SK-N-SH (cell line): Measurements from ENCODE around the gene FFAR2.

Experiments
- CTCF ChIP-seq: fragments of 200-600 bp; sonication (generic); IDR thresholded peaks from 2 replicates; pipeline ENCODE4 v1.6.1; 2017; ENCODE audit warnings: antibody characterized with exemption, mild to moderate bottlenecking, moderate library complexity
- MAX ChIP-seq: IDR thresholded peaks from 2 replicates; pipeline ENCODE4 v1.4.0; 2012; ENCODE audit warnings: low read depth
- NFIC ChIP-seq: IDR thresholded peaks from 2 replicates; pipeline ENCODE4 v1.4.0; 2012; ENCODE audit warnings: borderline replicate concordance
- POLR2AphosphoS5 ChIP-seq: IDR thresholded peaks from 2 replicates; pipeline ENCODE4 v1.6.1; 2012; ENCODE audit warnings: low read depth, low read length
- RFX5 ChIP-seq: IDR thresholded peaks from 2 replicates; pipeline ENCODE4 v1.6.1; 2012; ENCODE audit warnings: mild to moderate bottlenecking, improper control_type of control experiment, low read length
- TF ChIP-seq, protein P1 (sequence below): IDR thresholded peaks from 2 replicates; pipeline ENCODE4; 2012

GRCh38 chr19:35460608-35461007, 12.6 kb downstream of the FFAR2 start:
- TF ChIP-seq, protein P1, sequence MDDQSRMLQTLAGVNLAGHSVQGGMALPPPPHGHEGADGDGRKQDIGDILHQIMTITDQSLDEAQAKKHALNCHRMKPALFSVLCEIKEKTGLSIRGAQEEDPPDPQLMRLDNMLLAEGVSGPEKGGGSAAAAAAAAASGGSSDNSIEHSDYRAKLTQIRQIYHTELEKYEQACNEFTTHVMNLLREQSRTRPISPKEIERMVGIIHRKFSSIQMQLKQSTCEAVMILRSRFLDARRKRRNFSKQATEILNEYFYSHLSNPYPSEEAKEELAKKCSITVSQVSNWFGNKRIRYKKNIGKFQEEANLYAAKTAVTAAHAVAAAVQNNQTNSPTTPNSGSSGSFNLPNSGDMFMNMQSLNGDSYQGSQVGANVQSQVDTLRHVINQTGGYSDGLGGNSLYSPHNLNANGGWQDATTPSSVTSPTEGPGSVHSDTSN = no peak
- TF ChIP-seq RFX5 (no peak), NFIC (no peak), CTCF (no peak), POLR2AphosphoS5 (no peak), MAX (no peak)
